Nephron progenitor cell (in vitro differentiated cells): ENCODE data around the gene SCN1B.

Experiments used
- DNase-seq: peaks from one replicate; pipeline ENCODE4 v3.0.0; 2021
- H3K27ac Mint-ChIP-seq: 2 replicates; pipeline ENCODE4 v1.8.0; 2021; ENCODE audit warnings: mild to moderate bottlenecking, moderate library complexity, mixed read lengths
- H3K27me3 Mint-ChIP-seq: 2 replicates; pipeline ENCODE4 v1.8.0; 2021; ENCODE audit warnings: mild to moderate bottlenecking, low read depth, mixed read lengths; ENCODE audit not compliant: poor library complexity
- H3K36me3 Mint-ChIP-seq: 2 replicates; pipeline ENCODE4 v1.8.0; 2021; ENCODE audit warnings: low read depth, mixed read lengths
- H3K4me1 Mint-ChIP-seq: 2 replicates; pipeline ENCODE4 v1.8.0; 2021; ENCODE audit warnings: mixed read lengths
- H3K4me3 Mint-ChIP-seq: 2 replicates; pipeline ENCODE4 v1.8.0; 2021; ENCODE audit warnings: mild to moderate bottlenecking, moderate library complexity, mixed read lengths
- H3K9me3 Mint-ChIP-seq: 2 replicates; pipeline ENCODE4 v1.8.0; 2021; ENCODE audit warnings: mild to moderate bottlenecking, moderate library complexity, mixed read lengths
- CTCF ChIP-seq: fragments of 200-600 bp; sonication (generic); IDR thresholded peaks from 2 replicates; pipeline ENCODE4 v1.5.0; 2021; ENCODE audit warnings: antibody characterized with exemption

SCN1B gene

DNA sequence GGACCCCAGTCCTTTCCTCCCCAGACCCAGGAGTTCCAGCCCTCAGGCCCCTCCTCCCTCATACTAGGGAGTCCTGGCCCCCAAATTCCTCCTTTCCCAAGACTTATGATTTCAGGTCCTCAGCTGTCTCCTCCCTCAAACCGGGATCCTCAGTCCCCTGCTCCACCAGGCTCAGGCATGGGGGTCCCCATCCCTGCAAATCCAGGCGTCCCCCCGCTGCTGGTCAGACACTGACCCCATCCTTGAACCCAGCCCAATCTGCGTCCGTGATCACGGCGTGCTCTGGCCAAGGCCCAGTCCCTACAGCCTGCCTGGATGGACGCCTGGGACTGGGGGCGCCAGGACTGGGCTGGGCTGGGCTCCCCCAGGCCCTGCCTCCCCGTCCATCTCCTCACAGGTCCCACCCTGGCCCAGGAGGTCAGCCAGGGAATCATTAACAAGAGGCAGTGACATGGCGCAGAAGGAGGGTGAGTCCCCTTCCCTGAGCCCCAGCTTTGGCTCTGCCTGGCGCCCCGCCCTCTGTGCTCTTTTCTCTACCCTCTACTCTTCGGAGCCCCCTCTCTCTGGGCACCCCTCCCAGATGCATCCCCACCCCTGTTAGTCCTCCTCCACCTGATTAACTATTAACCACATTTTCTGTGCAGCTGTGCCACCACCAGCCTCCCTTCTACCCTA, 11.9 kb downstream of the SCN1B start:
- TF ChIP-seq CTCF, result no peak
- Mint-ChIP-seq H3K27ac (no peak overlapping the region), H3K36me3 (no peaks in the 10 kb centered on the region), H3K9me3 (no peaks in the 10 kb centered on the region), H3K27me3 (peaks cover 11% of the 10 kb centered on the region), H3K4me3 (peak overlapping the region; percentile 50), H3K4me1 (peaks cover 79% of the 10 kb centered on the region)
- DNase-seq, result no peak

GRCh38 chr19:35042954-35043604, 12.8 kb downstream of the SCN1B start:
- H3K27ac Mint-ChIP-seq, result no peak overlapping the region
- no peaks in the 10 kb centered on the region for H3K9me3 Mint-ChIP-seq
- TF ChIP-seq CTCF, result no peak
- H3K4me1 Mint-ChIP-seq, result peaks cover 77% of the 10 kb centered on the region
- peaks cover 11% of the 10 kb centered on the region for H3K27me3 Mint-ChIP-seq
- no peak for DNase-seq
- H3K36me3 Mint-ChIP-seq, result no peaks in the 10 kb centered on the region
- peak overlapping the region; percentile 45 for H3K4me3 Mint-ChIP-seq

GRCh38 chr19:35043906-35044305, 13.6 kb downstream of the SCN1B start:
- Mint-ChIP-seq H3K4me1 (peaks cover 73% of the 10 kb centered on the region), H3K9me3 (no peaks in the 10 kb centered on the region), H3K4me3 (no peak overlapping the region), H3K27ac (peak overlapping the region; percentile 4), H3K27me3 (peaks cover 11% of the 10 kb centered on the region), H3K36me3 (no peaks in the 10 kb centered on the region)
- no peak for DNase-seq
- TF ChIP-seq CTCF, result no peak

DNA sequence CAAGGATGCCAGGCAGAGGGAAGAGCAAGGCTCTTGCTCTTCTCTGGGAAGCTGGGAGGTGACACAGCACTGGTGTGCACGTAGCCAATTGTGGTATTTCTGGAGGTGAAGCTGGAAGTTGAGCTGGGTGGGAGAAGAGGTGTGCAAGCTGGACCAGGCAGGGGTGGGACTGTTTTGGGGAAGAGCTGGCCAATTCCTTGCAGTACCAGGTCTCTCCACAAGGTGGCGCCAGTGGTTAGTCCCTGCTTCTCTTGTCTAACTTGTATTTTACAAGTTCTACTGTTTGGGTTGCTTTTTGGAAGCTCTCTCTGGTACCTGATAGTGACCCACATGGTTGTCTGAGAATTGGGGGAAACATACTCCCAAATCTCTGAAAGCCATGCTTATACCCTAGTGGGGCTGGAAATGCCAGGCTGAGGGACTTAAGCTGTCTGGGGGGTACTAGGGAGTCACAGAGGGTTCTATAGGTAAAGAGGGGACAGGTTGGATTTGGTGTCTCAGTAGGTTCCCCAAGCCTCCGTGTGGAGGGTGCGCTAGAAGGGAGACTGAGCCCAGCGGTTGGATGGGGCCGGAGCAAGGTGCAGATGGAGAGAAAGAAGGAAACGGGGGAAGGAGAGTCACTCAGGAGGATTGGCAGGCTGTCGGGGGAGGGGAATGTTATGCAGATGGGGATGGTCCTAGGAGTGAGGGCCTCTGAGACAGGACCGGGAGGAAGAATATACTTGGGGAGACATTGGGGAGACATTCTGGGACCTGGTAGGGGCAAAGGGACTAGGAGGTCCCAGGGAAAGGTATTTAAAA, 14.2 kb downstream of the SCN1B start:
- peaks cover 11% of the 10 kb centered on the region for H3K27me3 Mint-ChIP-seq
- H3K27ac Mint-ChIP-seq, result peak overlapping the region; percentile 4
- no peaks in the 10 kb centered on the region for H3K9me3 Mint-ChIP-seq
- TF ChIP-seq CTCF, result peak; percentile 98
- no peaks in the 10 kb centered on the region for H3K36me3 Mint-ChIP-seq
- peak; percentile 84 for DNase-seq
- H3K4me3 Mint-ChIP-seq, result no peak overlapping the region
- H3K4me1 Mint-ChIP-seq, result peaks cover 68% of the 10 kb centered on the region

DNA sequence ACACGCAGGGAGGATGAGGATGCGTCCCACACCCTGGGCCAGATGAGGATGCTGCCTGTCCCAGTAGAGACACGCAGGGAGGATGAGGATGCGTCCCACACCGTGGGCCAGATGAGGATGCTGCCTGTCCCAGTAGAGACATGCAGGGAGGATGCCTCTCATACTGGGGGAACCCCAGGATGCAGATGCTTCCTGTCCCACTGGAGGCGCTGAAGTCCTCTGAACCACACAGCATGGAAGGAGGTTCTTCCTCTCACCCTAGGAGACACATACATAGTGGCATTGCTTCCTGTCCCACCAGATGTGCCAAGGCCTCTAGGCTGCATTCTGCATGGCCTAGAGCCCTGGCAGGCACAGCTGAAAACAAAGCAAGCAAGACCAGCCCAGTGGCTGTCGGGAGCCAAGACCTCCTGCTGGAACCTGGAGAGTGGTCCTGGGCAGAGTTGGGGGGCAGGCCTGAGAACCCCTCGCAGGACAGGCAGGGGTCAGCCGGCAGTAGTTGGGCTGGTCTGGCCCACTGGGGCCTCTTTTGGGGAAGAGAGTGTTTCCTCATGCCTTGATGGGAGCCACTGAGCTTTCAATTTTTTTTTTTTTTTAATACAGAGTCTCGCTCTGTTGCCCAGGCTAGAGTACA, 15.5 kb downstream of the SCN1B start:
- no peaks in the 10 kb centered on the region for H3K36me3 Mint-ChIP-seq
- H3K9me3 Mint-ChIP-seq, result no peaks in the 10 kb centered on the region
- peaks cover 58% of the 10 kb centered on the region for H3K4me1 Mint-ChIP-seq
- H3K27ac Mint-ChIP-seq, result no peak overlapping the region
- TF ChIP-seq CTCF, result peak; percentile 38
- DNase-seq, result no peak
- peaks cover 4% of the 10 kb centered on the region for H3K27me3 Mint-ChIP-seq
- H3K4me3 Mint-ChIP-seq, result no peak overlapping the region
